Transverse colon (tissue), 4 donors: Measurements from ENCODE around the gene MUCL1. TPM values are rescaled to one million over a fixed set of nuclear protein-coding genes. Genes with fewer than 3 reads are reported as not detected.

Experiments used
- DNase-seq: peaks from one replicate; pipeline ENCODE4 v3.0.0-alpha.2; 2019
- H3K27ac ChIP-seq, 4 donors: fragments of 200-600 bp; sonication (generic); 2 replicates each; pipeline ENCODE4 v1.5.1; 2016 to 2018; ENCODE audit warnings: inconsistent platforms in 4 of 4
- H3K27me3 ChIP-seq: fragments of 200-600 bp; sonication (generic); 2 replicates; pipeline ENCODE4 v1.5.1; 2017; ENCODE audit warnings: inconsistent platforms
- H3K36me3 ChIP-seq, 4 donors: fragments of 200-600 bp; sonication (generic); 2 replicates each; pipeline ENCODE4 v1.5.1; 2017 to 2019; ENCODE audit warnings: inconsistent platforms in 4 of 4
- H3K4me1 ChIP-seq, 4 donors: fragments of 200-600 bp; sonication (generic); 2 replicates each; pipeline ENCODE4 v1.5.1; 2017 to 2020; ENCODE audit warnings: inconsistent platforms in 4 of 4
- H3K4me3 ChIP-seq, 4 donors: fragments of 200-600 bp; sonication (generic); 1 replicate in 1 of 4; 2 replicates in 3 of 4; pipeline versions ENCODE4 v1.5.1 to v1.6.1; 2017 to 2019; ENCODE audit warnings: inconsistent platforms in 4 of 4
- H3K9me3 ChIP-seq, 2 donors: fragments of 200-600 bp; sonication (generic); 2 replicates each; pipeline ENCODE4 v1.5.1; 2017 to 2019; ENCODE audit warnings: inconsistent platforms in 2 of 2
- EP300 ChIP-seq: sonication (generic); formaldehyde crosslinking; IDR thresholded peaks from one replicate; pipeline ENCODE4 v1.6.1; 2017; ENCODE audit warnings: antibody characterized with exemption, low read depth
- POLR2A ChIP-seq: fragments of 450-650 bp; IDR thresholded peaks from one replicate; pipeline ENCODE4 v1.6.1; 2016; ENCODE audit warnings: antibody characterized with exemption, mild to moderate bottlenecking, moderate library complexity
- POLR2AphosphoS5 ChIP-seq, 3 donors: sonication (generic); formaldehyde crosslinking; IDR thresholded peaks; one replicate each; pipeline ENCODE4 v1.6.1; 2016; ENCODE audit warnings: antibody characterized with exemption in 3 of 3
- WGBS, 2 donors: methylation state at CpG; one replicate each; pipeline ENCODE4 v1.1.5; 2018; ENCODE audit warnings: low coverage in 1 of 2; 5-methylcytosine and 5-hydroxymethylcytosine counted together
- in situ Hi-C, 4 donors: fragments of 200-750 bp; cut with MboI; loops; one replicate each; pipeline versions ENCODE4 v1.15.0 to v1.15.1; 2017; ENCODE audit warnings: low sequenced_read_pairs in 3 of 4, low pct_ligation_motif_present in 1 of 4, low pct_unique_long_range_greater_than_20kb in 1 of 4
- intact Hi-C: fragments of 100-400 bp; cut with DNase I; formaldehyde crosslinking; loops from one replicate; pipeline ENCODE4 v1.15.1; 2023; ENCODE audit warnings: low total_unique reads
- total RNA-seq, 4 donors: library from RNA; depleted of rRNA; stranded (reverse); fragments of >200 nt; gene quantifications; one replicate each; pipeline ENCODE4 v1.1.0, GENCODE V29; 2016
- TF ChIP-seq, protein P1 (sequence below), 5 experiments: fragments of 200-600 bp in 3 of 5; fragments of 450-650 bp in 2 of 5; sonication (generic) in 3 of 5; IDR thresholded peaks; 1 replicate in 2 of 5; 2 replicates in 3 of 5; pipeline ENCODE4 v1.5.1; 2016 to 2017; ENCODE audit warnings: antibody characterized with exemption in 5 of 5, inconsistent platforms in 3 of 5, mild to moderate bottlenecking in 2 of 5, moderate library complexity in 1 of 5

MUCL1 gene
- total RNA-seq, 4 donors from 2014 or later, result not detected

DNA sequence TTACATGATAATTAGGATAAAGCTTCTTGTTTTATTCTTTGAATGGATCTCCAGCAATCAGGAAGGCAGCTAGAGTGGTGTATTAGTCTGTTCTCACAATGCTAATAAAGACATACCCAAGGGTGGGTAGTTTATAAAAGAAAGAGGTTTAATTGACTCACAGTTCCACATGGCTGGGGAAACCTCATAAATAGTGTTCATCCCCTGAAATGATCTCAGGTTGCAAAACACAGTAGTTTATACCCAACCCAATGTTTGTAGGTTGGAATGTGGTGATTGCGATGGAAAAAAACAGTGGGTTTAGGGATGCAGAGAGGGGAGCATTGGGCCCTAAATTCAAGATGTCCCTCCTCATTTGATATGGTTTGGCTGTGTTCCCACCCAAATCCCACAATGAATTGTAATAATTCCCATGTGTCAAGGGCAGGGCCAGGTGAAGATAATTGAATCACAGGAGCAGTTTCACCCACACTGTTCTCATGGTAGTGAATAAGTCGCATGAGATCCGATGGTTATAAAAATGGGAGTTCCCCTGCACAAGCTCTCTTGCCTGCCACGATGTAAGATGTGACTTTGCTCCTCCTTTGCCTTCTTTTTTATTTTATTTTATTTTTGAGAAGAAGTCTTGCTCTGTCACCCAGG lies 11.5 kb downstream of the MUCL1 start:
- intact Hi-C loops, result no loop called here
- Histone ChIP-seq H3K4me1 (no peaks in the 10 kb centered on the region), H3K9me3 (no peaks in the 10 kb centered on the region), H3K27ac (no peak overlapping the region), H3K4me3 (no peak overlapping the region), H3K36me3 (no peaks in the 10 kb centered on the region), H3K27me3 (no peaks in the 10 kb centered on the region)
- in situ Hi-C loops, result no loop called here
- WGBS, 2 donors, result 52 to 56% methylated on average over 4 of the region's 4 CpGs
- no peak for DNase-seq
- no peak for TF ChIP-seq EP300

DNA sequence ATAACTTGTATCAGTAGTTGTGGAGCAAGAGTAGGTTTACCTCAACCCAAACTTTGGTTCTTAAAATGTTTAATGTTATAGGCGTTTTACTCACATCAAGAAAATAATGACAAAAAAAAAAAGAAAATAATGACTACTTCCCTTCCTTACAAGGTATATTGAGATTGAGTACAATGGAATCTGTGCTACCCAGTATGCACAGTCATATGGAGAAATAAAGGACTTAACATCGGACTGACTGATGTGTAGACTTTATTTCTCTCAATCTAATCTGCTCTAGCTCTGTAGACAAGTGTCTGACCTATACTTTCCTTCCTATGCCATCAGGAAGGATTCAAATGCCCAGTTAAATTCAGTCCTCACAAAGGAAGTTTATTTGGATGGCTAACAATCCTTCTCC lies 14.4 kb downstream of the MUCL1 start:
- no peak for DNase-seq
- no peaks in the 10 kb centered on the region for H3K27me3 ChIP-seq
- no peaks in the 10 kb centered on the region for H3K4me1 ChIP-seq
- H3K36me3 ChIP-seq, result no peaks in the 10 kb centered on the region
- WGBS, 2 donors, result 54 to 77% methylated on average over 2 of the region's 2 CpGs
- TF ChIP-seq POLR2A (no peak), EP300 (no peak), POLR2AphosphoS5 (IDR thresholded peaks at IDR 0.05) (no peak)
- TF ChIP-seq, protein P1, sequence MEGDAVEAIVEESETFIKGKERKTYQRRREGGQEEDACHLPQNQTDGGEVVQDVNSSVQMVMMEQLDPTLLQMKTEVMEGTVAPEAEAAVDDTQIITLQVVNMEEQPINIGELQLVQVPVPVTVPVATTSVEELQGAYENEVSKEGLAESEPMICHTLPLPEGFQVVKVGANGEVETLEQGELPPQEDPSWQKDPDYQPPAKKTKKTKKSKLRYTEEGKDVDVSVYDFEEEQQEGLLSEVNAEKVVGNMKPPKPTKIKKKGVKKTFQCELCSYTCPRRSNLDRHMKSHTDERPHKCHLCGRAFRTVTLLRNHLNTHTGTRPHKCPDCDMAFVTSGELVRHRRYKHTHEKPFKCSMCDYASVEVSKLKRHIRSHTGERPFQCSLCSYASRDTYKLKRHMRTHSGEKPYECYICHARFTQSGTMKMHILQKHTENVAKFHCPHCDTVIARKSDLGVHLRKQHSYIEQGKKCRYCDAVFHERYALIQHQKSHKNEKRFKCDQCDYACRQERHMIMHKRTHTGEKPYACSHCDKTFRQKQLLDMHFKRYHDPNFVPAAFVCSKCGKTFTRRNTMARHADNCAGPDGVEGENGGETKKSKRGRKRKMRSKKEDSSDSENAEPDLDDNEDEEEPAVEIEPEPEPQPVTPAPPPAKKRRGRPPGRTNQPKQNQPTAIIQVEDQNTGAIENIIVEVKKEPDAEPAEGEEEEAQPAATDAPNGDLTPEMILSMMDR (IDR thresholded peaks at IDR 0.05), result no peak
- H3K4me3 ChIP-seq, result no peak overlapping the region
- in situ Hi-C loops (no loop called here), intact Hi-C loops (no loop called here)
- H3K27ac ChIP-seq, result no peak overlapping the region
- no peaks in the 10 kb centered on the region for H3K9me3 ChIP-seq

DNA sequence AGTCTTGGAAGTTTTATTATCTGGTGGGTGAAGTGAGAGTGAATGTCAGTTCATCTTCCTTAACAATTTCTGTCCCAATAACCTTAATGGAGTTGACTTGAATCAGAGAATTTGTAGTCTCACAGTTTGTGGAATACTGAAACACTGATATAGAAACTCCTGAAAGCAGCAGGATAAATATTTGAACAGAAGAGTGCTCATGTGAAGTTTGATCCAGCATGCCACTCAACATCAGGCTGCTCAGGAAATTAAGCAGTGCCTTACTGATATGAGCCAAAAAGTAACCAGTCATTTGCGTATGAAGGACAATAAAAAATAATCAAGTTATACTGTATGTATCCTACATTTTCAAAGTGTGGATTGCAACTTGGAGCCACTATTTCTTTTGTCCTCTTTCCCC lies 15.7 kb downstream of the MUCL1 start:
- WGBS, 2 donors, result 43 to 59% methylated on average over 1 of the region's 1 CpG
- in situ Hi-C loops (no loop called here), intact Hi-C loops (no loop called here)
- no peaks in the 10 kb centered on the region for H3K27me3 ChIP-seq
- H3K4me1 ChIP-seq, result no peaks in the 10 kb centered on the region
- no peak overlapping the region for H3K4me3 ChIP-seq
- DNase-seq, result no peak
- H3K9me3 ChIP-seq, result no peaks in the 10 kb centered on the region
- TF ChIP-seq, protein P1 (IDR thresholded peaks at IDR 0.05), result no peak
- no peak for TF ChIP-seq EP300
- no peak for TF ChIP-seq POLR2AphosphoS5 (IDR thresholded peaks at IDR 0.05)
- no peak for TF ChIP-seq POLR2A
- no peak overlapping the region for H3K27ac ChIP-seq
- H3K36me3 ChIP-seq, result no peaks in the 10 kb centered on the region

DNA sequence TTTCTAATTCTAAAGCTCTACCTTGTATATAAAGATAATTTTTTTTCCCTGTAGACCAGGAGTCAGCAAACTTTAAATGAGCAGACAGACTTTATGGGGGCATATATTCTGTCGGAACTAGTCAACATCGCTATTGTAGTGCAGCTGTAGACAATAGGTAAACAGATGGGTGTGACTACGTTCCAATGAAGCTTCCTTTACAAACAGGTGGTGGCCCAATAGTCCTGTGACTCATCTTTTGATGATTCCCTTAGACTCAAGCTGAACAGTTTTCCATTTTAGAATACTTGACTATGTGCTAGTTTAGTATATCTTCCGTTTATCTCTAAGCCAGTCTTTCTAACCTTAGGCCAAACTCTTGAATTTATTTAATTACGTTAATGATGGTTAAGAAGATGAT lies 16.3 kb downstream of the MUCL1 start:
- in situ Hi-C loops, result no loop called here
- 59 to 61% methylated on average over 5 of the region's 5 CpGs for WGBS, 2 donors

More for the DNA sequence above, 16.3 kb downstream of the MUCL1 start:
- Histone ChIP-seq H3K4me1 (no peaks in the 10 kb centered on the region), H3K4me3 (no peak overlapping the region), H3K27ac (no peak overlapping the region), H3K36me3 (no peaks in the 10 kb centered on the region), H3K27me3 (no peaks in the 10 kb centered on the region), H3K9me3 (no peaks in the 10 kb centered on the region)
- intact Hi-C loops, result no loop called here
- DNase-seq, result no peak
- TF ChIP-seq POLR2A (no peak), EP300 (no peak), POLR2AphosphoS5 (IDR thresholded peaks at IDR 0.05) (no peak)
- TF ChIP-seq, protein P1 (IDR thresholded peaks at IDR 0.05), result no peak
